H1 (cell line): ENCODE measurements around the gene ACTN3. TPM values are rescaled to one million over a fixed set of nuclear protein-coding genes. Genes with fewer than 3 reads are reported as not detected.

ENCODE experiments used
- BACH1 ChIP-seq: IDR thresholded peaks from 2 replicates; pipeline ENCODE4 v1.6.1; 2012; ENCODE audit warnings: low read length, improper control_type of control experiment
- BCL11A ChIP-seq, 2 experiments: IDR thresholded peaks; one replicate each; pipeline ENCODE4 v1.6.1; 2011; ENCODE audit warnings: low read depth in 2 of 2, low read length in 2 of 2, mild to moderate bottlenecking in 2 of 2
- CREB1 ChIP-seq: IDR thresholded peaks from 2 replicates; pipeline ENCODE4 v1.6.1; 2012; ENCODE audit warnings: inconsistent platforms
- CTBP2 ChIP-seq: IDR thresholded peaks from 2 replicates; pipeline ENCODE4 v1.7.0; 2011; ENCODE audit warnings: borderline replicate concordance, mild to moderate bottlenecking, moderate library complexity, mixed read lengths, low read length; ENCODE audit not compliant: insufficient read depth, insufficient read length
- EZH2 ChIP-seq: fragments of 200-600 bp; sonication (generic); IDR thresholded peaks from 2 replicates; pipeline ENCODE4 v1.7.1; 2012; ENCODE audit warnings: low read depth, mild to moderate bottlenecking, moderate library complexity, low read length, inconsistent platforms; ENCODE audit not compliant: severe bottlenecking
- HDAC6 ChIP-seq: IDR thresholded peaks from one replicate; pipeline ENCODE4 v1.7.1; 2012; ENCODE audit warnings: low read depth, mild to moderate bottlenecking, inconsistent platforms, low read length, moderate library complexity
- JUN ChIP-seq: IDR thresholded peaks from 2 replicates; pipeline ENCODE4 v1.6.1; 2011; ENCODE audit warnings: low read depth, mild to moderate bottlenecking, improper control_type of control experiment, low read length
- JUND ChIP-seq: IDR thresholded peaks from 2 replicates; pipeline ENCODE4 v1.6.1; 2011; ENCODE audit warnings: mild to moderate bottlenecking, improper control_type of control experiment, low read length
- KDM4A ChIP-seq: IDR thresholded peaks from one replicate; pipeline ENCODE4 v1.7.1; 2012; ENCODE audit warnings: low read depth, mild to moderate bottlenecking, moderate library complexity, low read length, inconsistent platforms; ENCODE audit not compliant: severe bottlenecking
- MAX ChIP-seq: IDR thresholded peaks from 2 replicates; pipeline ENCODE4 v1.6.1; 2012; ENCODE audit warnings: inconsistent platforms
- NANOG ChIP-seq: IDR thresholded peaks from 2 replicates; pipeline ENCODE4 v1.6.1; 2011; ENCODE audit warnings: low read length, low read depth, mild to moderate bottlenecking, inconsistent platforms; ENCODE audit not compliant: insufficient read depth, poor library complexity, severe bottlenecking
- POLR2A ChIP-seq, 2 experiments: IDR thresholded peaks; 1 replicate in 1 of 2; 2 replicates in 1 of 2; pipeline ENCODE4 v1.6.1; 2011; ENCODE audit warnings: low read depth in 2 of 2, low read length in 2 of 2, mild to moderate bottlenecking in 2 of 2; ENCODE audit errors: control extremely low read depth in 1 of 2
- POLR2AphosphoS5 ChIP-seq: IDR thresholded peaks from 2 replicates; pipeline ENCODE4 v1.6.1; 2011; ENCODE audit warnings: low read depth, low read length
- POU5F1 ChIP-seq: IDR thresholded peaks from 2 replicates; pipeline ENCODE4 v1.6.1; 2011; ENCODE audit warnings: low read depth, mild to moderate bottlenecking, low read length, moderate library complexity
- RNF2 ChIP-seq: fragments of 200-900, 300-1000 bp; sonication (generic); IDR thresholded peaks from 2 replicates; pipeline ENCODE4 v1.7.1; 2016; ENCODE audit warnings: borderline replicate concordance, low read depth, mild to moderate bottlenecking, antibody characterized with exemption, low read length; ENCODE audit not compliant: poor library complexity, severe bottlenecking; ENCODE audit errors: missing control alignments
- RXRA ChIP-seq: IDR thresholded peaks from 2 replicates; pipeline ENCODE4 v1.6.1; 2011; ENCODE audit warnings: low read depth, mild to moderate bottlenecking, low read length, moderate library complexity; ENCODE audit not compliant: insufficient read depth
- SP4 ChIP-seq: IDR thresholded peaks from 2 replicates; pipeline ENCODE4 v1.6.1; 2012; ENCODE audit warnings: low read length, inconsistent platforms
- SRF ChIP-seq: IDR thresholded peaks from 2 replicates; pipeline ENCODE4 v1.6.1; 2011; ENCODE audit warnings: mild to moderate bottlenecking, low read depth, low read length, moderate library complexity
- SUZ12 ChIP-seq: fragments of 200-600 bp; sonication (generic); IDR thresholded peaks from 2 replicates; pipeline ENCODE4 v1.6.1; 2012; ENCODE audit warnings: mild to moderate bottlenecking, inconsistent platforms, low read length, moderate library complexity, mixed read lengths
- TAF7 ChIP-seq: optimal IDR thresholded peaks from 2 replicates; pipeline ENCODE3; 2011; ENCODE audit warnings: low read depth, mild to moderate bottlenecking, inconsistent platforms, low read length, moderate library complexity, borderline replicate concordance
- polyA plus RNA-seq, 7 experiments: library from polyadenylated mRNA; depleted of rRNA in 3 of 7; stranded (reverse) in 5 of 7; unstranded in 2 of 7; fragments of >200 nt in 5 of 7; fragments of 200-250 nt in 2 of 7; gene quantifications; 1 replicate in 5 of 7; 2 replicates in 1 of 7; 4 replicates in 1 of 7; pipeline versions ENCODE4 v1.2.1 to v1.2.3, GENCODE V29; 2011 to 2013; ENCODE audit warnings: missing spikeins in 2 of 7, mixed read lengths in 2 of 7
- total RNA-seq: library from RNA; stranded (reverse); fragmentation: NEBNext Ultra II Directional; extraction: Animal tissue kit (Norgen Biotek cat#: 25700); gene quantifications from 2 replicates; pipeline ENCODE4 v1.2.1, GENCODE V29; 2021
- TF ChIP-seq, protein P1 (sequence below): IDR thresholded peaks from 2 replicates; pipeline ENCODE4 v1.6.1; 2012; ENCODE audit warnings: low read length, inconsistent platforms

The ACTN3 gene
- total and polyA plus RNA-seq, 2 of the 8 experiments (the other 6 are each of a cell fraction or from before 2014, with no cell fraction given), result 30.8 to 36.7 TPM

DNA sequence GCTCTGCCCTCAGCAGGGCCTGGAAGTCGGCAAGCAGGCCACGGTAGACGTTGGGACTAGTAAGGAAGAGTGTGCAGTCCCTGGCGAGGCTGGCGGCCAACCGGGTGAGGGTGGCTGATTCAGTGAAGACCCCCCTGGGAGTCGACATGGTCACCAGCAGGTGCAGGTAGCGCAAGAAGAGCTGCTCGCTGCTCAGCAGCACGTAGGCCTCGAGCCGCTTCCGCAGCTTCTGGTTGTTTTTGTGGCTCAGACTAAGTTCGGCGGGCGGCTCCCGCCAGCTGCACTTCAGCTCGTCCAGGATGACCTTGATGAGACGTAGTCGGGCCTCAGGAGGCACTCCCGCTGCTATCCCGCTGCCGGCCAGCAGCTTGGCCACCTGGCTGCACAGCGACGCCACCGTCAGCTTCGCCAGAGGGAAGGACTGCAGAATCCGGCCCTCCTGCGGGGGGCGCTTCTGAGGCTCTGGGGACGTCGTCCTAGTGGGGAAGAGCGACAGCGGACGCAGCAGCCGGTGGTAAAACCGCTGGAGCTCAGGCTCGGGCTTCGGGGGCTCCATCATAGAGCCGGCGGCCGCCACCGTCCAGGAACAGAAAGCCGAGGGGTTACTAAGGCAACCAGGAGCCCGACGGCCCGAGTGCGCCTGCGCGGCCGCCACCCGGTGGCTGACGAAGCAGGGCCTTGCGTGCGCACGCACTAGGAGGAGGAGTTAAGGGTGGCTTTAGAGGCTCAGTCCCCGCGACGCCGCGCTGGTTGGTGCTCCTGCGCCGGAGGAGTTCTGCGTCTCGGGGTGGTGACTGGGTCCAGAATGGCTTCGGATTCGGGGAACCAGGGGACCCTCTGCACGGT is 46.0 kb downstream of the ACTN3 start, which contains the start of the genes CCDC87 and CCS (continued):
- TF ChIP-seq RXRA (0 out of 2 replicates have a peak, but pooled peaks have one; percentile 8), SUZ12 (no peak), POLR2AphosphoS5 (peak; percentile 87), POU5F1 (no peak), CTBP2 (no peak), BACH1 (no peak), NANOG (no peak), RNF2 (no peak), JUND (0 out of 2 replicates have a peak, but pooled peaks have one; percentile 22), MAX (peak; percentile 93), SRF (peak; percentile 51; the same call in 1 of the 2 replicates), POLR2A (IDR thresholded peaks at IDR 0.05; ENCODE audit: control extremely low read depth in 1 of 2, low read depth in 2 of 2, low read length in 2 of 2) (peak; percentile 42 to 79; a peak in 2 of 3 replicates), KDM4A (peak; percentile 72), HDAC6 (no peak), EZH2 (no peak), BCL11A (IDR thresholded peaks at IDR 0.05; ENCODE audit: low read depth in 2 of 2, low read length in 2 of 2) (no peak), SP4 (no peak), CREB1 (peak; percentile 54), TAF7 (peak; percentile 77), JUN (no peak)
- TF ChIP-seq, protein P1, sequence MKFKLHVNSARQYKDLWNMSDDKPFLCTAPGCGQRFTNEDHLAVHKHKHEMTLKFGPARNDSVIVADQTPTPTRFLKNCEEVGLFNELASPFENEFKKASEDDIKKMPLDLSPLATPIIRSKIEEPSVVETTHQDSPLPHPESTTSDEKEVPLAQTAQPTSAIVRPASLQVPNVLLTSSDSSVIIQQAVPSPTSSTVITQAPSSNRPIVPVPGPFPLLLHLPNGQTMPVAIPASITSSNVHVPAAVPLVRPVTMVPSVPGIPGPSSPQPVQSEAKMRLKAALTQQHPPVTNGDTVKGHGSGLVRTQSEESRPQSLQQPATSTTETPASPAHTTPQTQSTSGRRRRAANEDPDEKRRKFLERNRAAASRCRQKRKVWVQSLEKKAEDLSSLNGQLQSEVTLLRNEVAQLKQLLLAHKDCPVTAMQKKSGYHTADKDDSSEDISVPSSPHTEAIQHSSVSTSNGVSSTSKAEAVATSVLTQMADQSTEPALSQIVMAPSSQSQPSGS, result no peak
